ENCODE measurements around the gene GLB1L. TPM values are rescaled to one million over a fixed set of nuclear protein-coding genes. Genes with fewer than 3 reads are reported as not detected.

GLB1L gene
- total RNA-seq, 1 experiment from 2014 or later = 6.1 TPM

DNA sequence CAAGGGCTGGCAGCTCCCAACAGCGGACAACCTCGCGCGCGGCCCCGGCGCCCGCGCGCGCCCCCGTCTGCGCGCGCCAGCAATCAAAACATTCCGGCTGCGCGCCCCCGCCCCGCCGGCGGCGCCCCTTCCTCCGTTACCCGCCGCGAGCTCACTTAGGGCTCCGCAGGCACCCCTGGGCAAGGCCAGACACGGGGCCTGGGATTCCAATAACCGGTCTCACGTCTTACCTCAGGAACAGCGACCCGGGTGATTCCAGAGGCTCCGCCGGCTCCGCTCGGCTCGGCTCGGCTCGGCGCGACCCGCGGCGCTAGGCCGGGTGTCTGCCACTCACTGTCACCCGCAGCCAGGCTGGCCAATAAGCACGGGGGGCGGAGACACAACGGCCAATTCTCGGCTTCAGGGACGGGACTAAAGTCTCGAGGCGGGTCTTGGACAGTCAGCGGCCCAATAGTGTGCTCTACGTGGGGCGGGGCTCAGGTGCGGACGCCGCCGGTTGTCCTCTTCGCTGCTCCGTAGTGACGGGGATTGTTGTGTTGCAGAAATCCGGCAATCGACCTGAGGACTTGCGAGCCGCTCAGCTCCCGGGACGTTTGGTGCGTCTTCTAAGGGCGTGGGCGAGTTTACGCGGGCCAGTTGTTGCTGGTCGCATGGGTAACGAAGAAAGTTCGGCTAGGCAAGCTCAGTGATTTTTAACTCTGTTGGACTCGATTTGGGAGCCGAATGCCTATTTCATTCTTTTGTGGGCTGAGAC is 15.8 kb downstream of the GLB1L start, which contains the start of the genes ANKZF1 and ATG9A (continued):
- TF ChIP-seq AFF4 (CRISPR knock-in tag; IDR thresholded peaks at IDR 0.05; ENCODE audit: borderline replicate concordance) (no peak), STAT6 (CRISPR knock-in tag; conservative IDR thresholded peaks at IDR 0.05; ENCODE audit: low read depth) (no peak), ELF4 (CRISPR knock-in tag; IDR thresholded peaks at IDR 0.05; ENCODE audit: low read depth) (no peak), TEAD4 (CRISPR knock-in tag; IDR thresholded peaks at IDR 0.05) (no peak), NFE2L1 (CRISPR knock-in tag; IDR thresholded peaks at IDR 0.05) (no peak), HMGA2 (CRISPR knock-in tag; IDR thresholded peaks at IDR 0.05) (no peak), FOXK1 (CRISPR knock-in tag; IDR thresholded peaks at IDR 0.05) (peak; percentile 92), JAZF1 (CRISPR knock-in tag; IDR thresholded peaks at IDR 0.05) (no peak), RORB (CRISPR knock-in tag; IDR thresholded peaks at IDR 0.05) (no peak), ZNF219 (CRISPR knock-in tag; IDR thresholded peaks at IDR 0.05; ENCODE audit: borderline replicate concordance) (no peak), ZNF532 (CRISPR knock-in tag; IDR thresholded peaks at IDR 0.05; ENCODE audit: borderline replicate concordance) (no peak), GABPB1 (CRISPR knock-in tag; IDR thresholded peaks at IDR 0.05) (peak; percentile 95), NFYB (CRISPR knock-in tag; conservative IDR thresholded peaks at IDR 0.05; ENCODE audit: low read depth) (peak; percentile 98), ZNF416 (CRISPR knock-in tag; IDR thresholded peaks at IDR 0.05) (no peak), CREB1 (CRISPR knock-in tag; IDR thresholded peaks at IDR 0.05) (no peak), ERG (CRISPR knock-in tag; IDR thresholded peaks at IDR 0.05) (no peak)
- TF ChIP-seq, protein P1, sequence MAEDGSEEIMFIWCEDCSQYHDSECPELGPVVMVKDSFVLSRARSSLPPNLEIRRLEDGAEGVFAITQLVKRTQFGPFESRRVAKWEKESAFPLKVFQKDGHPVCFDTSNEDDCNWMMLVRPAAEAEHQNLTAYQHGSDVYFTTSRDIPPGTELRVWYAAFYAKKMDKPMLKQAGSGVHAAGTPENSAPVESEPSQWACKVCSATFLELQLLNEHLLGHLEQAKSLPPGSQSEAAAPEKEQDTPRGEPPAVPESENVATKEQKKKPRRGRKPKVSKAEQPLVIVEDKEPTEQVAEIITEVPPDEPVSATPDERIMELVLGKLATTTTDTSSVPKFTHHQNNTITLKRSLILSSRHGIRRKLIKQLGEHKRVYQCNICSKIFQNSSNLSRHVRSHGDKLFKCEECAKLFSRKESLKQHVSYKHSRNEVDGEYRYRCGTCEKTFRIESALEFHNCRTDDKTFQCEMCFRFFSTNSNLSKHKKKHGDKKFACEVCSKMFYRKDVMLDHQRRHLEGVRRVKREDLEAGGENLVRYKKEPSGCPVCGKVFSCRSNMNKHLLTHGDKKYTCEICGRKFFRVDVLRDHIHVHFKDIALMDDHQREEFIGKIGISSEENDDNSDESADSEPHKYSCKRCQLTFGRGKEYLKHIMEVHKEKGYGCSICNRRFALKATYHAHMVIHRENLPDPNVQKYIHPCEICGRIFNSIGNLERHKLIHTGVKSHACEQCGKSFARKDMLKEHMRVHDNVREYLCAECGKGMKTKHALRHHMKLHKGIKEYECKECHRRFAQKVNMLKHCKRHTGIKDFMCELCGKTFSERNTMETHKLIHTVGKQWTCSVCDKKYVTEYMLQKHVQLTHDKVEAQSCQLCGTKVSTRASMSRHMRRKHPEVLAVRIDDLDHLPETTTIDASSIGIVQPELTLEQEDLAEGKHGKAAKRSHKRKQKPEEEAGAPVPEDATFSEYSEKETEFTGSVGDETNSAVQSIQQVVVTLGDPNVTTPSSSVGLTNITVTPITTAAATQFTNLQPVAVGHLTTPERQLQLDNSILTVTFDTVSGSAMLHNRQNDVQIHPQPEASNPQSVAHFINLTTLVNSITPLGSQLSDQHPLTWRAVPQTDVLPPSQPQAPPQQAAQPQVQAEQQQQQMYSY (CRISPR knock-in tag; IDR thresholded peaks at IDR 0.05) = no peak
- TF ChIP-seq, protein P2, sequence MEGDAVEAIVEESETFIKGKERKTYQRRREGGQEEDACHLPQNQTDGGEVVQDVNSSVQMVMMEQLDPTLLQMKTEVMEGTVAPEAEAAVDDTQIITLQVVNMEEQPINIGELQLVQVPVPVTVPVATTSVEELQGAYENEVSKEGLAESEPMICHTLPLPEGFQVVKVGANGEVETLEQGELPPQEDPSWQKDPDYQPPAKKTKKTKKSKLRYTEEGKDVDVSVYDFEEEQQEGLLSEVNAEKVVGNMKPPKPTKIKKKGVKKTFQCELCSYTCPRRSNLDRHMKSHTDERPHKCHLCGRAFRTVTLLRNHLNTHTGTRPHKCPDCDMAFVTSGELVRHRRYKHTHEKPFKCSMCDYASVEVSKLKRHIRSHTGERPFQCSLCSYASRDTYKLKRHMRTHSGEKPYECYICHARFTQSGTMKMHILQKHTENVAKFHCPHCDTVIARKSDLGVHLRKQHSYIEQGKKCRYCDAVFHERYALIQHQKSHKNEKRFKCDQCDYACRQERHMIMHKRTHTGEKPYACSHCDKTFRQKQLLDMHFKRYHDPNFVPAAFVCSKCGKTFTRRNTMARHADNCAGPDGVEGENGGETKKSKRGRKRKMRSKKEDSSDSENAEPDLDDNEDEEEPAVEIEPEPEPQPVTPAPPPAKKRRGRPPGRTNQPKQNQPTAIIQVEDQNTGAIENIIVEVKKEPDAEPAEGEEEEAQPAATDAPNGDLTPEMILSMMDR (IDR thresholded peaks at IDR 0.05) = no peak
- TF ChIP-seq, protein P3, sequence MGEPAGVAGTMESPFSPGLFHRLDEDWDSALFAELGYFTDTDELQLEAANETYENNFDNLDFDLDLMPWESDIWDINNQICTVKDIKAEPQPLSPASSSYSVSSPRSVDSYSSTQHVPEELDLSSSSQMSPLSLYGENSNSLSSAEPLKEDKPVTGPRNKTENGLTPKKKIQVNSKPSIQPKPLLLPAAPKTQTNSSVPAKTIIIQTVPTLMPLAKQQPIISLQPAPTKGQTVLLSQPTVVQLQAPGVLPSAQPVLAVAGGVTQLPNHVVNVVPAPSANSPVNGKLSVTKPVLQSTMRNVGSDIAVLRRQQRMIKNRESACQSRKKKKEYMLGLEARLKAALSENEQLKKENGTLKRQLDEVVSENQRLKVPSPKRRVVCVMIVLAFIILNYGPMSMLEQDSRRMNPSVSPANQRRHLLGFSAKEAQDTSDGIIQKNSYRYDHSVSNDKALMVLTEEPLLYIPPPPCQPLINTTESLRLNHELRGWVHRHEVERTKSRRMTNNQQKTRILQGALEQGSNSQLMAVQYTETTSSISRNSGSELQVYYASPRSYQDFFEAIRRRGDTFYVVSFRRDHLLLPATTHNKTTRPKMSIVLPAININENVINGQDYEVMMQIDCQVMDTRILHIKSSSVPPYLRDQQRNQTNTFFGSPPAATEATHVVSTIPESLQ (CRISPR knock-in tag; IDR thresholded peaks at IDR 0.05) = no peak

Measured in WTC11 (cell line).